Neural cell (in vitro differentiated cells): ENCODE data around the gene CPAMD8.

Experiments used
- EP300 ChIP-seq: fragments of 450-650 bp; conservative IDR thresholded peaks from 2 replicates; pipeline ENCODE4 v1.6.1; 2014; ENCODE audit warnings: antibody characterized with exemption, mild to moderate bottlenecking, moderate library complexity; ENCODE audit not compliant: poor library complexity, severe bottlenecking
- MXI1 ChIP-seq: fragments of 450-650 bp; conservative IDR thresholded peaks from 2 replicates; pipeline ENCODE4 v1.6.1; 2014; ENCODE audit warnings: antibody characterized with exemption, mild to moderate bottlenecking; ENCODE audit not compliant: poor library complexity, severe bottlenecking
- POLR2AphosphoS5 ChIP-seq: IDR thresholded peaks from 2 replicates; pipeline ENCODE4 v1.6.1; 2012
- RAD21 ChIP-seq: fragments of 450-650 bp; conservative IDR thresholded peaks from 2 replicates; pipeline ENCODE4 v1.6.1; 2014; ENCODE audit warnings: antibody characterized with exemption, mild to moderate bottlenecking, moderate library complexity
- SMC3 ChIP-seq: fragments of 450-650 bp; conservative IDR thresholded peaks from 2 replicates; pipeline ENCODE4 v1.6.1; 2014; ENCODE audit warnings: antibody characterized with exemption, mild to moderate bottlenecking, moderate library complexity; ENCODE audit not compliant: poor library complexity
- TAF1 ChIP-seq: IDR thresholded peaks from 2 replicates; pipeline ENCODE4 v1.6.1; 2012; ENCODE audit warnings: low read depth
- TF ChIP-seq, protein P1 (sequence below): fragments of 450-650 bp; IDR thresholded peaks from 2 replicates; pipeline ENCODE4 v1.5.1; 2014; ENCODE audit warnings: antibody characterized with exemption, mild to moderate bottlenecking, moderate library complexity; ENCODE audit not compliant: poor library complexity, severe bottlenecking
- TF ChIP-seq, protein P2 (sequence below): IDR thresholded peaks from 2 replicates; pipeline ENCODE4 v1.6.1; 2012; ENCODE audit warnings: borderline replicate concordance

DNA sequence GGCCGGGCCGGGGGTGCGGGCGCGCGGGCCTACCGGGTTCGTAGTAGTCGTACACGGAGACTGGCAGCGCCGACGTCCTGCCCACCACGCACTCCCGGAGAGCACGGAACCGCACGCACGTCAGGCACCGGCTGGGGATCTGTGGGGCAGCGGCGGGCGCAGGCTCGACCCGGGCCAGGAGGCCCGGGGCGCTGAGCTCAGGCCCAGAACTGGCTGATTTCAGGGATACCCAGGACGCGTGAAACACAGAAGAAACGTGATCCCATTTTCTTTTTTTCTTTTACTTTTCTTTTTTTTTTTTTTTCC is 128.8 kb downstream of the CPAMD8 start:
- TF ChIP-seq, protein P1, sequence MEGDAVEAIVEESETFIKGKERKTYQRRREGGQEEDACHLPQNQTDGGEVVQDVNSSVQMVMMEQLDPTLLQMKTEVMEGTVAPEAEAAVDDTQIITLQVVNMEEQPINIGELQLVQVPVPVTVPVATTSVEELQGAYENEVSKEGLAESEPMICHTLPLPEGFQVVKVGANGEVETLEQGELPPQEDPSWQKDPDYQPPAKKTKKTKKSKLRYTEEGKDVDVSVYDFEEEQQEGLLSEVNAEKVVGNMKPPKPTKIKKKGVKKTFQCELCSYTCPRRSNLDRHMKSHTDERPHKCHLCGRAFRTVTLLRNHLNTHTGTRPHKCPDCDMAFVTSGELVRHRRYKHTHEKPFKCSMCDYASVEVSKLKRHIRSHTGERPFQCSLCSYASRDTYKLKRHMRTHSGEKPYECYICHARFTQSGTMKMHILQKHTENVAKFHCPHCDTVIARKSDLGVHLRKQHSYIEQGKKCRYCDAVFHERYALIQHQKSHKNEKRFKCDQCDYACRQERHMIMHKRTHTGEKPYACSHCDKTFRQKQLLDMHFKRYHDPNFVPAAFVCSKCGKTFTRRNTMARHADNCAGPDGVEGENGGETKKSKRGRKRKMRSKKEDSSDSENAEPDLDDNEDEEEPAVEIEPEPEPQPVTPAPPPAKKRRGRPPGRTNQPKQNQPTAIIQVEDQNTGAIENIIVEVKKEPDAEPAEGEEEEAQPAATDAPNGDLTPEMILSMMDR: no peak
- TF ChIP-seq, protein P2, sequence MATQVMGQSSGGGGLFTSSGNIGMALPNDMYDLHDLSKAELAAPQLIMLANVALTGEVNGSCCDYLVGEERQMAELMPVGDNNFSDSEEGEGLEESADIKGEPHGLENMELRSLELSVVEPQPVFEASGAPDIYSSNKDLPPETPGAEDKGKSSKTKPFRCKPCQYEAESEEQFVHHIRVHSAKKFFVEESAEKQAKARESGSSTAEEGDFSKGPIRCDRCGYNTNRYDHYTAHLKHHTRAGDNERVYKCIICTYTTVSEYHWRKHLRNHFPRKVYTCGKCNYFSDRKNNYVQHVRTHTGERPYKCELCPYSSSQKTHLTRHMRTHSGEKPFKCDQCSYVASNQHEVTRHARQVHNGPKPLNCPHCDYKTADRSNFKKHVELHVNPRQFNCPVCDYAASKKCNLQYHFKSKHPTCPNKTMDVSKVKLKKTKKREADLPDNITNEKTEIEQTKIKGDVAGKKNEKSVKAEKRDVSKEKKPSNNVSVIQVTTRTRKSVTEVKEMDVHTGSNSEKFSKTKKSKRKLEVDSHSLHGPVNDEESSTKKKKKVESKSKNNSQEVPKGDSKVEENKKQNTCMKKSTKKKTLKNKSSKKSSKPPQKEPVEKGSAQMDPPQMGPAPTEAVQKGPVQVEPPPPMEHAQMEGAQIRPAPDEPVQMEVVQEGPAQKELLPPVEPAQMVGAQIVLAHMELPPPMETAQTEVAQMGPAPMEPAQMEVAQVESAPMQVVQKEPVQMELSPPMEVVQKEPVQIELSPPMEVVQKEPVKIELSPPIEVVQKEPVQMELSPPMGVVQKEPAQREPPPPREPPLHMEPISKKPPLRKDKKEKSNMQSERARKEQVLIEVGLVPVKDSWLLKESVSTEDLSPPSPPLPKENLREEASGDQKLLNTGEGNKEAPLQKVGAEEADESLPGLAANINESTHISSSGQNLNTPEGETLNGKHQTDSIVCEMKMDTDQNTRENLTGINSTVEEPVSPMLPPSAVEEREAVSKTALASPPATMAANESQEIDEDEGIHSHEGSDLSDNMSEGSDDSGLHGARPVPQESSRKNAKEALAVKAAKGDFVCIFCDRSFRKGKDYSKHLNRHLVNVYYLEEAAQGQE: no peak
- TF ChIP-seq POLR2AphosphoS5 (no peak), RAD21 (no peak), EP300 (no peak), SMC3 (no peak), TAF1 (no peak), MXI1 (no peak)
